Osteoblast (primary cell): ENCODE measurements around the gene VPS52. TPM values are rescaled to one million over a fixed set of nuclear protein-coding genes. Genes with fewer than 3 reads are reported as not detected.

Experiments
- DNase-seq: peaks from one replicate; pipeline ENCODE4 v3.0.0; 2011; ENCODE audit warnings: low spot score, mixed read lengths; ENCODE audit not compliant: insufficient read length; ENCODE audit errors: missing footprints
- H2AFZ ChIP-seq: 2 replicates; pipeline ENCODE4 v1.6.0; 2011; ENCODE audit warnings: mild to moderate bottlenecking, low read length
- H3K27ac ChIP-seq: 2 replicates; pipeline ENCODE4 v1.5.1; 2011; ENCODE audit warnings: mild to moderate bottlenecking, low read depth, low read length, moderate library complexity
- H3K27me3 ChIP-seq: 2 replicates; pipeline ENCODE4 v1.6.0; 2012; ENCODE audit warnings: mild to moderate bottlenecking, control low read depth, inconsistent platforms, low read length, moderate library complexity; ENCODE audit not compliant: insufficient read depth
- H3K36me3 ChIP-seq: 2 replicates; pipeline ENCODE4 v1.5.1; 2011; ENCODE audit warnings: mild to moderate bottlenecking, low read length, control low read depth, moderate library complexity; ENCODE audit not compliant: insufficient read depth
- H3K4me1 ChIP-seq: 2 replicates; pipeline ENCODE4 v1.5.1; 2011; ENCODE audit warnings: mild to moderate bottlenecking, low read length, control low read depth, moderate library complexity; ENCODE audit not compliant: insufficient read depth
- H3K4me2 ChIP-seq: 2 replicates; pipeline ENCODE4 v1.6.0; 2011; ENCODE audit warnings: mild to moderate bottlenecking, low read length; ENCODE audit not compliant: insufficient read depth
- H3K4me3 ChIP-seq: fragments of 200-600 bp; sonication (generic); 3 replicates; pipeline ENCODE4 v1.5.1; 2012; ENCODE audit warnings: mild to moderate bottlenecking, low read length, inconsistent platforms; ENCODE audit not compliant: insufficient read depth
- H3K79me2 ChIP-seq: 2 replicates; pipeline ENCODE4 v1.6.0; 2012; ENCODE audit warnings: mild to moderate bottlenecking, low read length, control low read depth, inconsistent platforms; ENCODE audit not compliant: insufficient read depth
- H3K9me3 ChIP-seq: 2 replicates; pipeline ENCODE4 v1.5.1; 2011; ENCODE audit warnings: low read depth, low read length, control low read depth
- H4K20me1 ChIP-seq: 2 replicates; pipeline ENCODE4 v1.6.0; 2012; ENCODE audit warnings: mild to moderate bottlenecking, low read length, control low read depth; ENCODE audit not compliant: insufficient read depth
- total RNA-seq: library from RNA; depleted of rRNA; stranded (reverse); fragments of >200 nt; gene quantifications from 2 replicates; pipeline ENCODE4 v1.2.3, GENCODE V29; 2012
- TF ChIP-seq, protein P1 (sequence below): IDR thresholded peaks from 2 replicates; pipeline ENCODE4 v1.5.1; 2011; ENCODE audit warnings: mild to moderate bottlenecking, low read depth, low read length, moderate library complexity; ENCODE audit errors: extremely low read depth

VPS52 gene
- total RNA-seq, 1 donor = 42.7 TPM

DNA sequence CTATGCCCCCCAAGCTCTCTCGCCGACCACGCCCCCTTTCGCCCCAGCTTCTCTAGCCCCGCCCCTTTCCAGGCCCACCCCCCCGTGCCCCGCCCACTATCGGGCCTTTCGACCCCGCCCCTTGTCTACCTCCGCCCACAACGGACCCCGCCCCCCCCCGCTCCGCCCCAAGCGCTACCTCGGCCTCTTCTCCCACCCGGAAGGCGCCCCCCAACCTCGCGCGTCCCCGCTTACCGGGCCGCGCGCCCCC lies 45.7 kb upstream of the VPS52 start:
- peak; percentile 93 for DNase-seq
- Histone ChIP-seq H3K79me2 (peaks cover 57% of the 10 kb centered on the region), H2AFZ (no peak overlapping the region), H3K4me2 (peak overlapping the region; percentile 75), H3K9me3 (no peaks in the 10 kb centered on the region), H3K4me3 (peak overlapping the region; percentile 70), H3K27ac (no peak overlapping the region), H3K4me1 (peaks cover 56% of the 10 kb centered on the region), H3K27me3 (no peaks in the 10 kb centered on the region), H4K20me1 (peaks cover 21% of the 10 kb centered on the region), H3K36me3 (peaks cover 19% of the 10 kb centered on the region)
- TF ChIP-seq, protein P1, sequence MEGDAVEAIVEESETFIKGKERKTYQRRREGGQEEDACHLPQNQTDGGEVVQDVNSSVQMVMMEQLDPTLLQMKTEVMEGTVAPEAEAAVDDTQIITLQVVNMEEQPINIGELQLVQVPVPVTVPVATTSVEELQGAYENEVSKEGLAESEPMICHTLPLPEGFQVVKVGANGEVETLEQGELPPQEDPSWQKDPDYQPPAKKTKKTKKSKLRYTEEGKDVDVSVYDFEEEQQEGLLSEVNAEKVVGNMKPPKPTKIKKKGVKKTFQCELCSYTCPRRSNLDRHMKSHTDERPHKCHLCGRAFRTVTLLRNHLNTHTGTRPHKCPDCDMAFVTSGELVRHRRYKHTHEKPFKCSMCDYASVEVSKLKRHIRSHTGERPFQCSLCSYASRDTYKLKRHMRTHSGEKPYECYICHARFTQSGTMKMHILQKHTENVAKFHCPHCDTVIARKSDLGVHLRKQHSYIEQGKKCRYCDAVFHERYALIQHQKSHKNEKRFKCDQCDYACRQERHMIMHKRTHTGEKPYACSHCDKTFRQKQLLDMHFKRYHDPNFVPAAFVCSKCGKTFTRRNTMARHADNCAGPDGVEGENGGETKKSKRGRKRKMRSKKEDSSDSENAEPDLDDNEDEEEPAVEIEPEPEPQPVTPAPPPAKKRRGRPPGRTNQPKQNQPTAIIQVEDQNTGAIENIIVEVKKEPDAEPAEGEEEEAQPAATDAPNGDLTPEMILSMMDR = no peak

DNA sequence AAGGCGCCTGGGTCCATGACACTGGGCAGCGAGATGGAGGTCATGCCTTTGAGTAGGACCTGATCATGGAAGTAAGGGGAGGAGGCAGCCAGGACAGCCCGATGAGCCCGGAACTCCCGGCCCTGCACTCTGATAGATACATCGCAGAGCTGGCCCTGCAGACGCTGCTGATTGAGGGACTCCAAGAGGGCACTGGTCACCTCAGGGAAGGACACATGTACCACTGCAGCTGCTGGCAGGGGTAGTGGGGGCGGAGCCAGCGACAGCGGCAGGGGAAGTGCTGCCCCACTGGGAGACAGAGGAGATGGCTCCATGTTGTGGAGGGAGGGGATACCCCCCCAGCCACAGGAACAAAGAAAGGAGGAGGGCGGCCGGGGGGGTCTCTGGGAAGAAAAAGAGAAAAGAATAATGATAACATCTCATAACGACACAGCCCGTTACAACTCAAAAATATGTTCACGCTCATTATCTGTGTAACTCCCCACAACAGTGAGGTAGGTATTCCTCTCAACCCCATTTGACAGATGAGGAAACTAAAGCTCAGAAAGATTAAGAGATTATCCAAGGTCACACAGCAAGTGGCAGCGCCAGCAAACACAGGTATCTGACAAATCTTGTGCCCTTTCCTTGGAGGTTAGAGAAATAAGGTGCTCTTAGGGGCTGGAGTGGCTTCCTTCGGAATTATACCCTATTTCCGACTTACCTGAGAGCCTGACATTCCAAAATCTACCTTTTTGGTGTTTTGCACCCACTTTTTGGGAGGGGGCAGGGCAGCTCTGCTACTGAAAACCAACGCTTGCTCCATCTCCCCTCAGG lies 45.1 kb upstream of the VPS52 start:
- peak overlapping the region; percentile 70 for H3K4me3 ChIP-seq
- H3K4me2 ChIP-seq = peak overlapping the region; percentile 75
- no peak overlapping the region for H3K27ac ChIP-seq
- no peaks in the 10 kb centered on the region for H3K27me3 ChIP-seq
- peaks cover 57% of the 10 kb centered on the region for H3K79me2 ChIP-seq
- peaks cover 58% of the 10 kb centered on the region for H3K4me1 ChIP-seq
- H3K9me3 ChIP-seq = no peaks in the 10 kb centered on the region
- peaks cover 27% of the 10 kb centered on the region for H4K20me1 ChIP-seq
- no peak overlapping the region for H2AFZ ChIP-seq
- H3K36me3 ChIP-seq = peaks cover 19% of the 10 kb centered on the region
- TF ChIP-seq, protein P1 = no peak
- DNase-seq = no peak

DNA sequence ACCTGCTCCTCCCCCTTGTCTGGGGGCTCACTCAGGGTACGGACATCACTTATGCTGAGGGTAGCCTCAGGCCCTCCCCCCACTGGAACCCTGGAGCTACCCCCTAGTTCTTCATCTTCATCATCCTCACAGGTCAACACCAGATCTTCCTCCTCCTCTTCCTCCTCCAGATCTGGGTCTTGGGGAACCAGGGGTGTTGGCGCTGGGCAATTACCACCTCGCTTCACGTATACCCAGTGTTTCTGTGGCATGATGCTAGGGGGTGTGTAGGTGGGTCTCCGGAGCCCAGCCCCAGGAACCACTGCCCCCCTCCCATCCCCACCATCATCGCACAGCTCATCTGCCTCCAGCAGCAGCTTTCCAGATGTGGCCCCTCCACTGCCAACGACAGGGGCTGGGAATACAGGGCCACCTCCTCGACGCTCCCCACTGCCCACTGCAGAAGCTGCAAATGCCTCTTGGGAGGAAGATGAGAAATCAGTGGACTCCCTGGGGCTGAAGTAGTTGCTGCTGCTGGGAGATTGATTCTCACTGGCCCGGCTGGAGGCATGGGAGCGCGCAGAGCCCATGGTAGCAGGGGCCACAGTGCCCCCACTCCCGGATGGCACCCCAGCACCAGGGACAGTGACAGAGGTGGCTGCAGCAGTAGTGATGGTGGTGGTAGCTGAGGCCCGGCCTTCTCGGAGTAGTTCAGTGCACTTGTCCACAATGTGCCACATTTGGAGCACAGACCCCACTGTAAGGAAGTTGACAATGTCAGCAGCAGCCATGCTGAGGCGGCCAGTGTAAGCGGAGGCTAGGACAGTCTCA lies 44.3 kb upstream of the VPS52 start:
- Histone ChIP-seq H3K36me3 (peaks cover 19% of the 10 kb centered on the region), H3K4me3 (no peak overlapping the region), H2AFZ (no peak overlapping the region), H3K4me2 (no peak overlapping the region), H4K20me1 (peaks cover 30% of the 10 kb centered on the region), H3K79me2 (peaks cover 58% of the 10 kb centered on the region), H3K27me3 (no peaks in the 10 kb centered on the region), H3K9me3 (no peaks in the 10 kb centered on the region), H3K27ac (no peak overlapping the region), H3K4me1 (peaks cover 52% of the 10 kb centered on the region)
- no peak for DNase-seq
- TF ChIP-seq, protein P1 = no peak
